Stimulated activated CD8-positive, alpha-beta memory T cell treated with anti-CD3 and anti-CD28 coated beads, Interleukin-7, amount 100 ng/mL, for 24 hours (primary cell): Measurements from ENCODE around the gene S100A11.

ENCODE experiments used
- DNase-seq: peaks from one replicate; pipeline ENCODE4 v3.0.0-alpha.2; 2020; ENCODE audit warnings: low read depth

S100A11 gene

GRCh38 chr1:151984313-151984956, 52.4 kb downstream of the S100A11 start:
- no peak for DNase-seq
